GM21786 (cell line): ENCODE measurements around the gene BAG5.
"Not testable (repeated sequence)": the region's sequence is repeated elsewhere in the genome, so short reads cannot be mapped to it uniquely, and the experiment has no call there.

Experiments
- ATAC-seq: cut with Tn5 transposase; IDR thresholded peaks from one replicate; pipeline ENCODE4 v1.9.1; 2021; ENCODE audit not compliant: unreplicated experiment

The BAG5 gene

GRCh38 chr14:103524002-103524935 lies 38.2 kb downstream of the BAG5 start:
- no peak for ATAC-seq

- ATAC-seq, result no peak
Observed at GRCh38 chr14:103523575-103523954, 38.9 kb downstream of the BAG5 start.

GRCh38 chr14:103522649-103523574 lies 39.5 kb downstream of the BAG5 start, which contains the start of gene CKB:
TSS of gene CKB (minus strand) at chr14:103522830. CDS start at chr14:103522493, 337 bp downstream.
- ATAC-seq, result no peak

- ATAC-seq, result no peak
Observed at GRCh38 chr14:103521951-103522563, 40.4 kb downstream of the BAG5 start.

GRCh38 chr14:103521438-103521950 lies 41.0 kb downstream of the BAG5 start:
- no peak for ATAC-seq

GRCh38 chr14:103520657-103521437 lies 41.6 kb downstream of the BAG5 start:
- ATAC-seq, result no peak

- no peak for ATAC-seq
Observed at GRCh38 chr14:103520269-103520656, 42.2 kb downstream of the BAG5 start.

- no peak for ATAC-seq
Observed at GRCh38 chr14:103519837-103520212, 42.6 kb downstream of the BAG5 start.

GRCh38 chr14:103519043-103519836 lies 43.2 kb downstream of the BAG5 start:
- no peak for ATAC-seq

GRCh38 chr14:103518422-103519042 lies 43.9 kb downstream of the BAG5 start:
- no peak for ATAC-seq

GRCh38 chr14:103517721-103518421 lies 44.6 kb downstream of the BAG5 start:
- ATAC-seq, result no peak

GRCh38 chr14:103517174-103517566 lies 45.3 kb downstream of the BAG5 start:
- no peak for ATAC-seq

GRCh38 chr14:103516426-103517173 lies 45.9 kb downstream of the BAG5 start:
- no peak for ATAC-seq

- no peak for ATAC-seq
Observed at GRCh38 chr14:103514596-103515421, 47.6 kb downstream of the BAG5 start.

GRCh38 chr14:103512701-103513611 lies 49.5 kb downstream of the BAG5 start:
- no peak for ATAC-seq

GRCh38 chr14:103512180-103512579 lies 50.3 kb downstream of the BAG5 start:
- not testable (repeated sequence) for ATAC-seq
